ENCODE measurements around the gene S100A10. TPM values are rescaled to one million over a fixed set of nuclear protein-coding genes. Genes with fewer than 3 reads are reported as not detected.

The S100A10 gene
- total RNA-seq, 1 donor from 2014 or later, result 316 TPM

- Mint-ChIP-seq H3K9me3 (no peaks in the 10 kb centered on the region), H3K4me3 (no peak overlapping the region), H3K4me1 (ENCODE audit: unreplicated experiment) (peaks cover 4% of the 10 kb centered on the region), H3K27ac (no peak overlapping the region), H3K27me3 (peaks cover 34% of the 10 kb centered on the region), H3K36me3 (no peaks in the 10 kb centered on the region)
- DNase-seq (ENCODE audit: extremely low spot score, unreplicated experiment), result no peak
- no peak for TF ChIP-seq CTCF (conservative IDR thresholded peaks at IDR 0.05)
These were observed 9.3 kb upstream of the S100A10 start for GRCh38 chr1:152002960-152003359.

- no peak overlapping the region for H3K4me3 Mint-ChIP-seq
- DNase-seq (ENCODE audit: extremely low spot score, unreplicated experiment), result peak; percentile 83
- no peaks in the 10 kb centered on the region for H3K9me3 Mint-ChIP-seq
- H3K36me3 Mint-ChIP-seq, result no peaks in the 10 kb centered on the region
- peaks cover 31% of the 10 kb centered on the region for H3K27me3 Mint-ChIP-seq
- TF ChIP-seq CTCF (conservative IDR thresholded peaks at IDR 0.05), result peak; percentile 97
- H3K27ac Mint-ChIP-seq, result peak overlapping the region; percentile 58
- H3K4me1 Mint-ChIP-seq (ENCODE audit: unreplicated experiment), result peaks cover 4% of the 10 kb centered on the region
These were observed 8.2 kb upstream of the S100A10 start for GRCh38 chr1:152001631-152002584.

- Mint-ChIP-seq H3K4me3 (no peak overlapping the region), H3K36me3 (no peaks in the 10 kb centered on the region), H3K9me3 (no peaks in the 10 kb centered on the region), H3K27me3 (peaks cover 31% of the 10 kb centered on the region), H3K27ac (no peak overlapping the region), H3K4me1 (ENCODE audit: unreplicated experiment) (peaks cover 4% of the 10 kb centered on the region)
- no peak for TF ChIP-seq CTCF (conservative IDR thresholded peaks at IDR 0.05)
- no peak for DNase-seq (ENCODE audit: extremely low spot score, unreplicated experiment)
These were observed 7.4 kb upstream of the S100A10 start for GRCh38 chr1:152000964-152001630.

- no peak for DNase-seq (ENCODE audit: extremely low spot score, unreplicated experiment)
- H3K27ac Mint-ChIP-seq, result peak overlapping the region; percentile 43
- H3K36me3 Mint-ChIP-seq, result no peaks in the 10 kb centered on the region
- no peak for TF ChIP-seq CTCF (conservative IDR thresholded peaks at IDR 0.05)
- peaks cover 9% of the 10 kb centered on the region for H3K4me1 Mint-ChIP-seq (ENCODE audit: unreplicated experiment)
- H3K4me3 Mint-ChIP-seq, result no peak overlapping the region
- H3K9me3 Mint-ChIP-seq, result no peaks in the 10 kb centered on the region
- peaks cover 26% of the 10 kb centered on the region for H3K27me3 Mint-ChIP-seq
These were observed 5.1 kb upstream of the S100A10 start for GRCh38 chr1:151998611-151999362.

GRCh38 chr1:151997284-151997570, 3.6 kb upstream of the S100A10 start:
- TF ChIP-seq CTCF (conservative IDR thresholded peaks at IDR 0.05), result no peak
- H3K4me1 Mint-ChIP-seq (ENCODE audit: unreplicated experiment), result peaks cover 14% of the 10 kb centered on the region
- no peaks in the 10 kb centered on the region for H3K36me3 Mint-ChIP-seq
- no peaks in the 10 kb centered on the region for H3K9me3 Mint-ChIP-seq
- peaks cover 25% of the 10 kb centered on the region for H3K27me3 Mint-ChIP-seq
- peak overlapping the region; percentile 58 for H3K27ac Mint-ChIP-seq
- no peak overlapping the region for H3K4me3 Mint-ChIP-seq
- DNase-seq (ENCODE audit: extremely low spot score, unreplicated experiment), result no peak
